HG03432 (cell line): Measurements from ENCODE around the gene FRY.
"Not testable (repeated sequence)": the region's sequence is repeated elsewhere in the genome, so short reads cannot be mapped to it uniquely, and the experiment has no call there.

Experiments used
- ATAC-seq: cut with Tn5 transposase; IDR thresholded peaks from one replicate; pipeline ENCODE4 v1.9.1; 2021; ENCODE audit warnings: mild to moderate bottlenecking, moderate library complexity; ENCODE audit not compliant: unreplicated experiment

Gene FRY

GRCh38 chr13:32031025-32031814 lies at the start of gene FRY:
Gene FRY, plus strand, starts transcription at chr13:32031774. Its CDS starts 22 bp downstream, at chr13:32031796.
- peak; percentile 82 for ATAC-seq

GRCh38 chr13:31982124-31982523 lies 49.5 kb upstream of the FRY start:
- no peak for ATAC-seq

GRCh38 chr13:31982540-31982939 lies 49.0 kb upstream of the FRY start:
- ATAC-seq = no peak

- ATAC-seq = not testable (repeated sequence)
These were observed 47.9 kb upstream of the FRY start for GRCh38 chr13:31983696-31984095.

- ATAC-seq = not testable (repeated sequence)
These were observed 47.2 kb upstream of the FRY start for GRCh38 chr13:31984388-31984787.

GRCh38 chr13:31986676-31987470 lies 44.7 kb upstream of the FRY start:
- no peak for ATAC-seq

GRCh38 chr13:31987535-31988170 lies 43.9 kb upstream of the FRY start:
- no peak for ATAC-seq

- ATAC-seq = not testable (repeated sequence)
These were observed 37.2 kb upstream of the FRY start for GRCh38 chr13:31994367-31994766.

- ATAC-seq = no peak
These were observed 35.0 kb upstream of the FRY start for GRCh38 chr13:31996601-31997000.

GRCh38 chr13:31997641-31998040 lies 33.9 kb upstream of the FRY start:
- no peak for ATAC-seq

- no peak for ATAC-seq
These were observed 33.4 kb upstream of the FRY start for GRCh38 chr13:31998131-31998530.

GRCh38 chr13:32000754-32001153 lies 30.8 kb upstream of the FRY start:
- ATAC-seq = not testable (repeated sequence)

GRCh38 chr13:32001154-32001768 lies 30.3 kb upstream of the FRY start:
- ATAC-seq = peak; percentile 82

GRCh38 chr13:32001769-32002168 lies 29.8 kb upstream of the FRY start:
- ATAC-seq = no peak

- no peak for ATAC-seq
These were observed 28.7 kb upstream of the FRY start for GRCh38 chr13:32002873-32003272.

GRCh38 chr13:32007494-32007893 lies 24.1 kb upstream of the FRY start:
- ATAC-seq = no peak

- no peak for ATAC-seq
These were observed 22.9 kb upstream of the FRY start for GRCh38 chr13:32008518-32009175.

GRCh38 chr13:32009362-32009761 lies 22.2 kb upstream of the FRY start:
- no peak for ATAC-seq

- no peak for ATAC-seq
These were observed 21.4 kb upstream of the FRY start for GRCh38 chr13:32010136-32010535.

GRCh38 chr13:32011971-32012370 lies 19.6 kb upstream of the FRY start:
- no peak for ATAC-seq

- no peak for ATAC-seq
These were observed 18.4 kb upstream of the FRY start for GRCh38 chr13:32013181-32013580.
